A172 (cell line): ENCODE data around the gene ZNF423. TPM values are rescaled to one million over a fixed set of nuclear protein-coding genes. Genes with fewer than 3 reads are reported as not detected.

Experiments
- DNase-seq: peaks from one replicate; pipeline ENCODE4 v3.0.0-alpha.2; 2015; ENCODE audit warnings: low spot score
- total RNA-seq: library from RNA; depleted of rRNA; stranded (reverse); fragments of >200 nt; shearing (Covaris generic); gene quantifications from 2 replicates; pipeline ENCODE4 v1.2.3, GENCODE V29; 2014

ZNF423 gene
- total RNA-seq, 1 experiment from 2014 or later: not detected

- DNase-seq: no peak
Measured at GRCh38 chr16:49556606-49557446, 299.1 kb downstream of the ZNF423 start.

- DNase-seq: no peak
Measured at GRCh38 chr16:49556249-49556605, 299.7 kb downstream of the ZNF423 start.

- no peak for DNase-seq
Measured at GRCh38 chr16:49554681-49555080, 301.2 kb downstream of the ZNF423 start.

- no peak for DNase-seq
Measured at GRCh38 chr16:49552313-49552928, 303.5 kb downstream of the ZNF423 start.

- DNase-seq: no peak
Measured at GRCh38 chr16:49550666-49551065, 305.2 kb downstream of the ZNF423 start.

- no peak for DNase-seq
Measured at GRCh38 chr16:49550140-49550539, 305.8 kb downstream of the ZNF423 start.

- DNase-seq: no peak
Measured at GRCh38 chr16:49548325-49548970, 307.5 kb downstream of the ZNF423 start.

- no peak for DNase-seq
Measured at GRCh38 chr16:49547448-49547847, 308.5 kb downstream of the ZNF423 start.

- no peak for DNase-seq
Measured at GRCh38 chr16:49546735-49547134, 309.2 kb downstream of the ZNF423 start.

GRCh38 chr16:49545741-49546448 is 310.0 kb downstream of the ZNF423 start:
- DNase-seq: no peak

- DNase-seq: no peak
Measured at GRCh38 chr16:49545243-49545642, 310.7 kb downstream of the ZNF423 start.

- DNase-seq: no peak
Measured at GRCh38 chr16:49544828-49545227, 311.1 kb downstream of the ZNF423 start.

- no peak for DNase-seq
Measured at GRCh38 chr16:49543631-49543946, 312.3 kb downstream of the ZNF423 start.

- DNase-seq: no peak
Measured at GRCh38 chr16:49542946-49543630, 312.8 kb downstream of the ZNF423 start.

- DNase-seq: peak; percentile 6
Measured at GRCh38 chr16:49542391-49542891, 313.5 kb downstream of the ZNF423 start.

GRCh38 chr16:49540836-49541235 is 315.1 kb downstream of the ZNF423 start:
- no peak for DNase-seq

- no peak for DNase-seq
Measured at GRCh38 chr16:49539758-49540157, 316.2 kb downstream of the ZNF423 start.

- DNase-seq: no peak
Measured at GRCh38 chr16:49537924-49538459, 317.9 kb downstream of the ZNF423 start.

GRCh38 chr16:49534901-49535610 is 320.9 kb downstream of the ZNF423 start:
- DNase-seq: no peak

- DNase-seq: no peak
Measured at GRCh38 chr16:49533422-49533821, 322.5 kb downstream of the ZNF423 start.

GRCh38 chr16:49532873-49533272 is 323.0 kb downstream of the ZNF423 start:
- DNase-seq: no peak
